IMR-90 (cell line): ENCODE results near the gene EGFL8. TPM values are rescaled to one million over a fixed set of nuclear protein-coding genes. Genes with fewer than 3 reads are reported as not detected.

Experiments used
- ATAC-seq: fragments of 200-7000 bp; cut with Tn5 transposase; 2 replicates; pipeline ENCODE4 v1.9.1; 2020; ENCODE audit warnings: low read depth, mild to moderate bottlenecking, moderate library complexity
- BruUV-seq: library from RNA; stranded (reverse); fragments of 400-500 nt; replicated peaks from 2 replicates; lab custom pipeline; 2021; lab: Mats Ljungman, UMichigan
- CTCF ChIA-PET: fragments of 300-600 bp; formaldehyde crosslinking; extraction: SDS; loops from one replicate; lab custom pipeline; 2021; ENCODE audit warnings: antibody characterized with exemption; lab: Yijun Ruan, JAX
- POLR2A ChIA-PET: fragments of 300-600 bp; sonication (Branson Sonifier 250); formaldehyde crosslinking; loops from one replicate; lab custom pipeline; 2022; ENCODE audit warnings: antibody characterized with exemption; ENCODE audit not compliant: unreplicated experiment; lab: Charles Lee
- DNase-seq: peaks from one replicate; pipeline ENCODE4 v3.0.0; 2013
- H2AFZ ChIP-seq: replicated peaks from 2 replicates; pipeline ENCODE3; 2013; ENCODE audit warnings: low read length, mild to moderate bottlenecking; ENCODE audit not compliant: poor library complexity
- H2AK5ac ChIP-seq: 2 replicates; pipeline ENCODE4 v1.6.1; 2013; ENCODE audit warnings: low read depth, low read length, inconsistent platforms
- H2AK9ac ChIP-seq: replicated peaks from 2 replicates; pipeline ENCODE3; 2013; ENCODE audit warnings: mild to moderate bottlenecking, low read depth, low read length, moderate library complexity; ENCODE audit not compliant: poor library complexity
- H2BK120ac ChIP-seq: 2 replicates; pipeline ENCODE4 v1.6.1; 2013; ENCODE audit warnings: low read depth, low read length, inconsistent platforms
- H2BK15ac ChIP-seq: 3 replicates; pipeline ENCODE4 v1.6.1; 2013; ENCODE audit warnings: low read depth, low read length, inconsistent platforms
- H2BK20ac ChIP-seq: 2 replicates; pipeline ENCODE4 v1.6.1; 2013; ENCODE audit warnings: low read depth, mild to moderate bottlenecking, inconsistent platforms, low read length, moderate library complexity
- H2BK5ac ChIP-seq: 2 replicates; pipeline ENCODE4 v1.6.1; 2013; ENCODE audit warnings: mild to moderate bottlenecking, low read depth, low read length, inconsistent platforms; ENCODE audit not compliant: poor library complexity, severe bottlenecking
- H3K14ac ChIP-seq: replicated peaks from 2 replicates; pipeline ENCODE4 v1.6.1; 2013; ENCODE audit warnings: low read depth, low read length, inconsistent platforms
- H3K18ac ChIP-seq: 2 replicates; pipeline ENCODE4 v1.6.1; 2013; ENCODE audit warnings: low read depth, low read length, control low read depth
- H3K23ac ChIP-seq: 2 replicates; pipeline ENCODE4 v1.6.1; 2013; ENCODE audit warnings: low read depth, low read length, inconsistent platforms
- H3K27ac ChIP-seq: 2 replicates; pipeline ENCODE4 v1.5.1; 2013; ENCODE audit warnings: mild to moderate bottlenecking, control low read depth, low read length; ENCODE audit not compliant: insufficient read depth
- H3K27me3 ChIP-seq: 2 replicates; pipeline ENCODE4 v1.6.1; 2013; ENCODE audit warnings: low read length; ENCODE audit not compliant: control insufficient read depth, insufficient read depth
- H3K36me3 ChIP-seq: 2 replicates; pipeline ENCODE4 v1.6.1; 2013; ENCODE audit warnings: low read length, mixed read lengths; ENCODE audit not compliant: control insufficient read depth, insufficient read depth
- H3K4ac ChIP-seq: 2 replicates; pipeline ENCODE4 v1.6.1; 2013; ENCODE audit warnings: low read depth, low read length, inconsistent platforms
- H3K4me1 ChIP-seq: 2 replicates; pipeline ENCODE4 v1.6.1; 2013; ENCODE audit warnings: low read length, mixed read lengths; ENCODE audit not compliant: control insufficient read depth, insufficient read depth
- H3K4me2 ChIP-seq: 2 replicates; pipeline ENCODE4 v1.6.1; 2013; ENCODE audit warnings: low read depth, mild to moderate bottlenecking, control low read depth, low read length, moderate library complexity
- H3K4me3 ChIP-seq: 2 replicates; pipeline ENCODE4 v1.5.1; 2013; ENCODE audit warnings: low read depth, mild to moderate bottlenecking, control low read depth, low read length, moderate library complexity; ENCODE audit not compliant: insufficient read depth
- H3K56ac ChIP-seq: 2 replicates; pipeline ENCODE4 v1.6.1; 2013; ENCODE audit warnings: low read length, inconsistent platforms; ENCODE audit not compliant: insufficient read depth; ENCODE audit errors: extremely low read depth
- H3K79me1 ChIP-seq, 2 experiments: 2 replicates each; pipeline ENCODE4 v1.6.1; 2013; ENCODE audit warnings: low read length in 2 of 2, inconsistent platforms in 1 of 2, low read depth in 1 of 2
- H3K9ac ChIP-seq: 2 replicates; pipeline ENCODE4 v1.6.1; 2013; ENCODE audit warnings: low read depth, low read length, control low read depth
- H3K9me1 ChIP-seq: 2 replicates; pipeline ENCODE4 v1.6.1; 2013; ENCODE audit warnings: low read length, inconsistent platforms; ENCODE audit not compliant: insufficient read depth
- H3K9me3 ChIP-seq: 2 replicates; pipeline ENCODE4 v1.6.1; 2013; ENCODE audit warnings: low read length; ENCODE audit not compliant: control insufficient read depth, insufficient read depth
- H4K20me1 ChIP-seq: 2 replicates; pipeline ENCODE4 v1.6.1; 2013; ENCODE audit warnings: low read length, inconsistent platforms; ENCODE audit not compliant: insufficient read depth
- H4K5ac ChIP-seq: 2 replicates; pipeline ENCODE4 v1.6.1; 2013; ENCODE audit warnings: mild to moderate bottlenecking, low read depth, low read length, control low read depth
- H4K8ac ChIP-seq, 2 experiments: 2 replicates each; pipeline ENCODE4 v1.6.1; 2013; ENCODE audit warnings: low read depth in 2 of 2, low read length in 2 of 2, control low read depth in 1 of 2, inconsistent platforms in 1 of 2
- H4K91ac ChIP-seq: 2 replicates; pipeline ENCODE4 v1.6.1; 2013; ENCODE audit warnings: low read depth, low read length, inconsistent platforms; ENCODE audit not compliant: insufficient read depth
- BHLHE40 ChIP-seq: fragments of 150-350 bp; IDR thresholded peaks from 2 replicates; pipeline ENCODE4 v1.6.1; 2016; ENCODE audit warnings: mild to moderate bottlenecking, low read depth, low read length
- CEBPB ChIP-seq: IDR thresholded peaks from 2 replicates; pipeline ENCODE4 v1.6.1; 2012; ENCODE audit warnings: low read depth, low read length, improper control_type of control experiment
- FOS ChIP-seq: fragments of 150-350 bp; IDR thresholded peaks from 2 replicates; pipeline ENCODE4 v1.6.1; 2016; ENCODE audit warnings: low read depth, low read length
- MAFK ChIP-seq: IDR thresholded peaks from 2 replicates; pipeline ENCODE4 v1.6.1; 2012; ENCODE audit warnings: low read depth, low read length, improper control_type of control experiment
- MAZ ChIP-seq: IDR thresholded peaks from 2 replicates; pipeline ENCODE4 v1.6.1; 2012; ENCODE audit warnings: low read depth, mild to moderate bottlenecking, low read length, improper control_type of control experiment, moderate library complexity, borderline replicate concordance
- NFE2L2 ChIP-seq: fragments of 150-350 bp; IDR thresholded peaks from 2 replicates; pipeline ENCODE4 v1.6.1; 2016; ENCODE audit warnings: low read depth, mild to moderate bottlenecking, low read length
- POLR2A ChIP-seq: IDR thresholded peaks from 2 replicates; pipeline ENCODE4 v1.6.1; 2012; ENCODE audit warnings: mild to moderate bottlenecking, low read depth, low read length
- RAD21 ChIP-seq: IDR thresholded peaks from 2 replicates; pipeline ENCODE4 v1.6.1; 2012; ENCODE audit warnings: low read length, improper control_type of control experiment
- RFX5 ChIP-seq: IDR thresholded peaks from 2 replicates; pipeline ENCODE4 v1.8.0; 2012; ENCODE audit warnings: low read depth, mild to moderate bottlenecking, low read length, moderate library complexity
- SMC3 ChIP-seq: fragments of 150-350 bp; IDR thresholded peaks from 2 replicates; pipeline ENCODE4 v1.6.1; 2016; ENCODE audit warnings: low read depth, mild to moderate bottlenecking, antibody characterized with exemption, low read length, moderate library complexity
- WGBS, 2 experiments: methylation state at CpG; one replicate each; pipeline versions ENCODE4 v1.1.5 to v1.1.7; 2013; ENCODE audit warnings: missing lambda C conversion rate in 2 of 2; ENCODE audit not compliant: insufficient read length in 1 of 2; ENCODE audit errors: extremely low coverage in 2 of 2; 5-methylcytosine and 5-hydroxymethylcytosine counted together
- dilution Hi-C: fragments of 300-500 bp; cut with HindIII; formaldehyde crosslinking; loops from one replicate; pipeline ENCODE4 v1.14.3; 2018; ENCODE audit warnings: low sequenced_read_pairs; ENCODE audit not compliant: unreplicated experiment
- in situ Hi-C: fragments of 300-500 bp; cut with MboI; formaldehyde crosslinking; loops from 3 replicates; pipeline ENCODE4 v1.14.3; 2019; ENCODE audit warnings: low sequenced_read_pairs, inconsistent platforms, mixed read lengths
- intact Hi-C: fragments of 100-400 bp; cut with micrococcal nuclease; formaldehyde crosslinking; loops from 2 replicates; pipeline ENCODE4 v1.10.0; 2022
- polyA plus RNA-seq, 3 experiments: library from polyadenylated mRNA; depleted of rRNA; stranded (reverse); fragments of >200 nt; gene quantifications; 2 replicates each; pipeline ENCODE4 v1.2.3, GENCODE V29; 2012; ENCODE audit warnings: low replicate concordance in 1 of 3
- total RNA-seq: library from RNA; depleted of rRNA; stranded (reverse); fragments of >200 nt; gene quantifications from 2 replicates; pipeline ENCODE4 v1.2.3, GENCODE V29; 2012
- TF ChIP-seq, protein P1 (sequence below): fragments of 150-350 bp; IDR thresholded peaks from 2 replicates; pipeline ENCODE4 v1.6.1; 2017; ENCODE audit warnings: mild to moderate bottlenecking, antibody characterized with exemption, low read length, low read depth
- TF ChIP-seq, protein P2 (sequence below): conservative IDR thresholded peaks from 2 replicates; pipeline ENCODE4 v1.5.1; 2012; ENCODE audit warnings: mild to moderate bottlenecking, low read depth, low read length, improper control_type of control experiment

The EGFL8 gene
- total and polyA plus RNA-seq, 2 of the 4 experiments (the other 2 are of a cell fraction), result 0.18 to 4.7 TPM

DNA sequence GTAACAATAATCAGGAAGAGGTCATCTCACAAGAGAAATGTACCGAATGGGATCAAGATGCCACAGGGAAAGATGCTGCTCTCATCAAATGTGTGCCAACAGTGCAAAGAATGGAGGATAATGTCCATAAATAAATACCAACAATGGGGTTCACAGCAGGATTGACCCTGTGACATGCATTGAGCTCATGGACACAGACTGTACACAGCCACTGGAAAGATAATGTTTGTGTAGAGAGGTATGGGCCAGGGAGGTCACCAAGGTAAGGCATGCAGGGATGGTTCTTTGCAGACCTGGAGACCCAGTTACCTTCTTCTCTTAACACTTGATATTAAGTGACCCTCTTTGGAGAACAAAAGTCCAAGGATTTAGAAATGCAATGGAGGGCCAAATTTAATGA, 10.0 kb downstream of the EGFL8 start:
- TF ChIP-seq POLR2A, result no peak
- TF ChIP-seq FOS, result no peak
- no peak for TF ChIP-seq MAFK
- TF ChIP-seq CEBPB, result no peak
- TF ChIP-seq BHLHE40, result no peak
- no peak for TF ChIP-seq RFX5
- TF ChIP-seq RAD21, result no peak
- TF ChIP-seq SMC3, result no peak
- TF ChIP-seq, protein P1, sequence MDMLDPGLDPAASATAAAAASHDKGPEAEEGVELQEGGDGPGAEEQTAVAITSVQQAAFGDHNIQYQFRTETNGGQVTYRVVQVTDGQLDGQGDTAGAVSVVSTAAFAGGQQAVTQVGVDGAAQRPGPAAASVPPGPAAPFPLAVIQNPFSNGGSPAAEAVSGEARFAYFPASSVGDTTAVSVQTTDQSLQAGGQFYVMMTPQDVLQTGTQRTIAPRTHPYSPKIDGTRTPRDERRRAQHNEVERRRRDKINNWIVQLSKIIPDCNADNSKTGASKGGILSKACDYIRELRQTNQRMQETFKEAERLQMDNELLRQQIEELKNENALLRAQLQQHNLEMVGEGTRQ, result no peak
- TF ChIP-seq, protein P2, sequence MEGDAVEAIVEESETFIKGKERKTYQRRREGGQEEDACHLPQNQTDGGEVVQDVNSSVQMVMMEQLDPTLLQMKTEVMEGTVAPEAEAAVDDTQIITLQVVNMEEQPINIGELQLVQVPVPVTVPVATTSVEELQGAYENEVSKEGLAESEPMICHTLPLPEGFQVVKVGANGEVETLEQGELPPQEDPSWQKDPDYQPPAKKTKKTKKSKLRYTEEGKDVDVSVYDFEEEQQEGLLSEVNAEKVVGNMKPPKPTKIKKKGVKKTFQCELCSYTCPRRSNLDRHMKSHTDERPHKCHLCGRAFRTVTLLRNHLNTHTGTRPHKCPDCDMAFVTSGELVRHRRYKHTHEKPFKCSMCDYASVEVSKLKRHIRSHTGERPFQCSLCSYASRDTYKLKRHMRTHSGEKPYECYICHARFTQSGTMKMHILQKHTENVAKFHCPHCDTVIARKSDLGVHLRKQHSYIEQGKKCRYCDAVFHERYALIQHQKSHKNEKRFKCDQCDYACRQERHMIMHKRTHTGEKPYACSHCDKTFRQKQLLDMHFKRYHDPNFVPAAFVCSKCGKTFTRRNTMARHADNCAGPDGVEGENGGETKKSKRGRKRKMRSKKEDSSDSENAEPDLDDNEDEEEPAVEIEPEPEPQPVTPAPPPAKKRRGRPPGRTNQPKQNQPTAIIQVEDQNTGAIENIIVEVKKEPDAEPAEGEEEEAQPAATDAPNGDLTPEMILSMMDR, result no peak
- TF ChIP-seq MAZ, result no peak
- no peak for TF ChIP-seq NFE2L2
- ChIA-PET CTCF (no interaction called here), POLR2A (no interaction called here)
- Histone ChIP-seq H4K91ac (no peak overlapping the region), H3K79me1 (peaks cover 35 to 74% of the 10 kb centered on the region in 2 experiments), H3K4me3 (no peak overlapping the region), H3K9me3 (no peaks in the 10 kb centered on the region), H3K9ac (no peak overlapping the region), H2AK5ac (no peak overlapping the region), H3K36me3 (peaks cover 21% of the 10 kb centered on the region), H4K5ac (no peak overlapping the region), H2BK120ac (no peak overlapping the region), H4K20me1 (peaks cover 3% of the 10 kb centered on the region; the same call in 1 of the 2 replicates), H3K27ac (no peak overlapping the region), H3K27me3 (no peaks in the 10 kb centered on the region), H3K9me1 (peaks cover 37% of the 10 kb centered on the region), H3K4me2 (no peak overlapping the region), H3K4ac (no peak overlapping the region), H3K4me1 (peaks cover 8% of the 10 kb centered on the region), H2BK20ac (no peak overlapping the region), H2BK5ac (no peak overlapping the region), H2BK15ac (no peak overlapping the region), H3K56ac (no peak overlapping the region), H3K18ac (no peak overlapping the region), H3K14ac (no peak overlapping the region), H3K23ac (no peak overlapping the region), H4K8ac (no peak overlapping the region), H2AFZ (no peak overlapping the region), H2AK9ac (no peak overlapping the region)
- no peak for DNase-seq
- in situ Hi-C loops, result loop anchor here (10.0 kb wide), 1 partner anchor 200 kb away; the partner anchor contains the start of gene DXO
- no CpG with 5 or more reads among the region's 1 CpG for WGBS, 2 experiments
- dilution Hi-C loops, result no loop called here
- no TSS peak for BruUV-seq
- ATAC-seq, result no peak
- intact Hi-C loops, result no loop called here
